Endothelial cell of umbilical vein (primary cell): ENCODE results near the gene NKAP. TPM values are rescaled to one million over a fixed set of nuclear protein-coding genes. Genes with fewer than 3 reads are reported as not detected.

Source experiments
- BruUV-seq: library from RNA; stranded (reverse); fragments of 400-500 nt; replicated peaks from 2 replicates; lab custom pipeline; 2021; lab: Mats Ljungman, UMichigan
- CTCF ChIA-PET: fragments of 300-600, 350-600 bp; sonication (Branson Sonifier 250); formaldehyde crosslinking; loops from one replicate; lab custom pipeline; 2021; ENCODE audit warnings: antibody characterized with exemption, inconsistent platforms; lab: Charles Lee
- POLR2A ChIA-PET: fragments of 300-600, 350-600 bp; sonication (Branson Sonifier 250); formaldehyde crosslinking; loops from one replicate; lab custom pipeline; 2021; ENCODE audit warnings: antibody characterized with exemption, inconsistent platforms; lab: Charles Lee
- DNase-seq: peaks from one replicate; pipeline ENCODE4 v3.0.0-alpha.2; 2011; ENCODE audit warnings: low read depth, low spot score
- FAIRE-seq: peaks from 2 replicates; lab custom pipeline; 2011; peaks lifted over from hg19 to GRCh38; lab: Jason Lieb, UNC
- H2AFZ ChIP-seq: 2 replicates; pipeline ENCODE4 v1.6.0; 2012; ENCODE audit warnings: low read depth, low read length, control low read depth, inconsistent platforms
- H3K27ac ChIP-seq: 2 replicates; pipeline ENCODE4 v1.5.1; 2011; ENCODE audit warnings: low read depth, mild to moderate bottlenecking, control low read depth, low read length, moderate library complexity; ENCODE audit not compliant: insufficient read depth
- H3K27me3 ChIP-seq, 2 experiments: 2 replicates each; pipeline versions ENCODE4 v1.6.0 to v1.6.1; 2011; ENCODE audit warnings: low read length in 2 of 2, mixed read lengths in 1 of 2; ENCODE audit not compliant: control insufficient read depth in 2 of 2, insufficient read depth in 2 of 2
- H3K36me3 ChIP-seq, 2 experiments: 2 replicates in 1 of 2; 3 replicates in 1 of 2; pipeline ENCODE4 v1.5.1; 2011; ENCODE audit warnings: low read length in 2 of 2, mild to moderate bottlenecking in 1 of 2, moderate library complexity in 1 of 2; ENCODE audit not compliant: control insufficient read depth in 2 of 2, insufficient read depth in 2 of 2; ENCODE audit errors: extremely low read depth in 1 of 2
- H3K4me1 ChIP-seq: 3 replicates; pipeline ENCODE4 v1.5.1; 2011; ENCODE audit warnings: mild to moderate bottlenecking, low read length; ENCODE audit not compliant: control insufficient read depth, insufficient read depth; ENCODE audit errors: extremely low read depth
- H3K4me2 ChIP-seq: 2 replicates; pipeline ENCODE4 v1.6.1; 2011; ENCODE audit warnings: low read length, control low read depth, mixed read lengths; ENCODE audit not compliant: insufficient read depth
- H3K4me3 ChIP-seq, 3 experiments: fragments of 200-600 bp in 1 of 3; sonication (generic), shearing (Covaris generic) in 1 of 3; replicated peaks in 1 of 3; 2 replicates each; pipeline ENCODE4 v1.5.1; 2011 to 2016; ENCODE audit warnings: control low read depth in 3 of 3, low read length in 3 of 3, mild to moderate bottlenecking in 2 of 3, inconsistent platforms in 1 of 3, low read depth in 1 of 3, moderate library complexity in 1 of 3; ENCODE audit not compliant: insufficient read depth in 1 of 3
- H3K79me2 ChIP-seq: 2 replicates; pipeline ENCODE4 v1.6.0; 2012; ENCODE audit warnings: low read length, inconsistent platforms; ENCODE audit not compliant: control insufficient read depth, insufficient read depth
- H3K9ac ChIP-seq: replicated peaks from 2 replicates; pipeline ENCODE3; 2011; ENCODE audit warnings: low read length, control low read depth; ENCODE audit not compliant: insufficient read depth; ENCODE audit errors: extremely low read depth
- H3K9me1 ChIP-seq: replicated peaks from 3 replicates; pipeline ENCODE4 v1.6.0; 2011; ENCODE audit warnings: mild to moderate bottlenecking, low read length; ENCODE audit not compliant: control insufficient read depth, insufficient read depth; ENCODE audit errors: extremely low read depth
- H3K9me3 ChIP-seq: replicated peaks from 2 replicates; pipeline ENCODE4 v1.5.1; 2012; ENCODE audit warnings: low read length, inconsistent platforms; ENCODE audit not compliant: control insufficient read depth, insufficient read depth
- H4K20me1 ChIP-seq: replicated peaks from 2 replicates; pipeline ENCODE3; 2011; ENCODE audit warnings: mild to moderate bottlenecking, low read length; ENCODE audit not compliant: control insufficient read depth, insufficient read depth; ENCODE audit errors: extremely low read depth
- CTCF ChIP-seq, 2 donors: IDR thresholded peaks; 1 replicate in 1 of 2; 2 replicates in 1 of 2; pipeline ENCODE4 v1.5.1; 2011; ENCODE audit warnings: low read length in 2 of 2, mild to moderate bottlenecking in 2 of 2, moderate library complexity in 2 of 2, control low read depth in 1 of 2, inconsistent platforms in 1 of 2, low read depth in 1 of 2; ENCODE audit not compliant: insufficient read depth in 1 of 2; ENCODE audit errors: extremely low read depth in 1 of 2
- EZH2 ChIP-seq: IDR thresholded peaks from 2 replicates; pipeline ENCODE4 v1.6.1; 2012; ENCODE audit warnings: borderline replicate concordance, low read depth, mild to moderate bottlenecking, moderate library complexity, low read length, inconsistent platforms; ENCODE audit not compliant: severe bottlenecking
- FOS ChIP-seq: IDR thresholded peaks from 2 replicates; pipeline ENCODE4 v1.6.1; 2011; ENCODE audit warnings: mild to moderate bottlenecking, low read length, moderate library complexity, borderline replicate concordance; ENCODE audit not compliant: insufficient read depth
- GATA2 ChIP-seq: IDR thresholded peaks from 2 replicates; pipeline ENCODE4 v1.7.0; 2011; ENCODE audit warnings: low read depth, mild to moderate bottlenecking, moderate library complexity, mixed read lengths, low read length; ENCODE audit not compliant: insufficient read length, insufficient read depth
- JUN ChIP-seq: IDR thresholded peaks from 2 replicates; pipeline ENCODE4 v1.6.1; 2011; ENCODE audit warnings: borderline replicate concordance, low read depth; ENCODE audit not compliant: insufficient read length, insufficient read depth
- MAX ChIP-seq: IDR thresholded peaks from 2 replicates; pipeline ENCODE4 v1.6.1; 2011; ENCODE audit not compliant: insufficient read depth, insufficient read length
- MYC ChIP-seq: IDR thresholded peaks from one replicate; pipeline ENCODE4 v1.6.1; 2011; ENCODE audit warnings: mild to moderate bottlenecking, low read depth, low read length
- POLR2A ChIP-seq: IDR thresholded peaks from 2 replicates; pipeline ENCODE4 v1.6.1; 2012; ENCODE audit warnings: low read depth, mild to moderate bottlenecking, control low read depth, low read length
- POLR2AphosphoS5 ChIP-seq: IDR thresholded peaks from 2 replicates; pipeline ENCODE4 v1.6.1; 2012; ENCODE audit warnings: low read depth, mild to moderate bottlenecking, control low read depth, low read length, moderate library complexity; ENCODE audit not compliant: insufficient read depth
- dilution Hi-C: fragments of 300-500 bp; cut with MboI; formaldehyde crosslinking; loops from one replicate; pipeline ENCODE4 v1.15.0; 2019; ENCODE audit warnings: low sequenced_read_pairs; ENCODE audit not compliant: extremely low pct_ligation_motif_present
- intact Hi-C: fragments of 100-400 bp; cut with micrococcal nuclease; formaldehyde crosslinking; loops from one replicate; pipeline ENCODE4 v1.10.0; 2022
- polyA plus RNA-seq, 4 experiments: library from polyadenylated mRNA; depleted of rRNA in 3 of 4; stranded (reverse) in 3 of 4; unstranded in 1 of 4; fragments of >200 nt; gene quantifications; 2 replicates each; pipeline versions ENCODE4 v1.2.1 to v1.2.3, GENCODE V29; 2011 to 2012; ENCODE audit warnings: missing spikeins in 1 of 4
- total RNA-seq: library from RNA; stranded (reverse); gene quantifications from 2 replicates; pipeline ENCODE4 v1.2.3, GENCODE V29; 2021

Gene NKAP
- total and polyA plus RNA-seq, 2 donors (not counting 3 experiments of a cell fraction or from before 2014, with no cell fraction given), result 2.2 to 8.0 TPM

- FAIRE-seq, result no peak
- CTCF ChIA-PET, result no interaction called here
- DNase-seq, result no peak
Measured at GRCh38 chrX:119917877-119918276, 25.7 kb downstream of the NKAP start.

More at GRCh38 chrX:119917877-119918276, 25.7 kb downstream of the NKAP start:
- Histone ChIP-seq H4K20me1 (no peaks in the 10 kb centered on the region), H3K4me2 (no peak overlapping the region), H3K4me3 (no peak overlapping the region), H2AFZ (no peak overlapping the region), H3K36me3 (no peaks in the 10 kb centered on the region), H3K9me1 (no peaks in the 10 kb centered on the region), H3K4me1 (no peaks in the 10 kb centered on the region), H3K9me3 (no peaks in the 10 kb centered on the region), H3K79me2 (no peaks in the 10 kb centered on the region), H3K9ac (no peak overlapping the region), H3K27me3 (no peaks in the 10 kb centered on the region), H3K27ac (no peak overlapping the region)
- TF ChIP-seq POLR2A (no peak), CTCF (IDR thresholded peaks at IDR 0.05; ENCODE audit: extremely low read depth in 1 of 2, insufficient read depth in 1 of 2, low read depth in 1 of 2, low read length in 2 of 2) (no peak), JUN (no peak), MAX (no peak), POLR2AphosphoS5 (no peak), MYC (no peak), EZH2 (no peak), GATA2 (no peak), FOS (no peak)
- POLR2A ChIA-PET, result no interaction called here
- no TSS peak for BruUV-seq
- intact Hi-C loops, result no loop called here
- dilution Hi-C loops, result no loop called here
